Esophagus mucosa (tissue), 1 donor: ENCODE measurements around the gene DMAC2. TPM values are rescaled to one million over a fixed set of nuclear protein-coding genes. Genes with fewer than 3 reads are reported as not detected.
A peak's percentile ranks its signal among the peaks of the same experiment; 100 is the strongest.
"Not testable (repeated sequence)": the region's sequence is repeated elsewhere in the genome, so short reads cannot be mapped to it uniquely, and the experiment has no call there.

Source experiments
- ATAC-seq: fragments of 200-7000 bp; cut with Tn5 transposase; one replicate; pipeline ENCODE4 v1.9.1; 2020
- total RNA-seq: library from RNA; stranded (reverse); gene quantifications from one replicate; pipeline ENCODE4 v1.2.4, GENCODE V29; 2023
- donor health status: DM: yes; HTN: yes; CAD: no.

The DMAC2 gene
- total RNA-seq, 1 donor from 2014 or later = 34.6 TPM

DNA sequence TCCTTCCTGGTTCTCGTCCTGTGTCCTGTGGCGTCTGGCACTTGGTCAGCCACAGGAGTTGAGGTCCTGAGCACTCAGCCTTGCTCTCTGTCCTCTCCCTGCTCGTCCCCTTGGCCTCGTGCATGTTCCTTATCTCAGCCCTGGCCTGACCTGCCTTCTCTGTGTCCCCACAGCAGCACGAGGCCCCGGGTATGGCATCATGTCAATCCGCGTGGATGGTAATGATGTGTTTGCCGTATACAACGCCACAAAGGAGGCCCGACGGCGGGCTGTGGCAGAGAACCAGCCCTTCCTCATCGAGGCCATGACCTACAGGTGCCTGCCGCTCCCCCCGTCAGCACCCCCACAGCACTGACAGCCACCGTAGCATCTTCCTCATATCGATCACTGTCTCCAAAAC is 17.3 kb downstream of the DMAC2 start:
- no peak for ATAC-seq

GRCh38 chr19:41421973-41422372 is 17.7 kb downstream of the DMAC2 start:
- no peak for ATAC-seq

GRCh38 chr19:41421314-41421713 is 18.4 kb downstream of the DMAC2 start:
- peak; percentile 7 for ATAC-seq

DNA sequence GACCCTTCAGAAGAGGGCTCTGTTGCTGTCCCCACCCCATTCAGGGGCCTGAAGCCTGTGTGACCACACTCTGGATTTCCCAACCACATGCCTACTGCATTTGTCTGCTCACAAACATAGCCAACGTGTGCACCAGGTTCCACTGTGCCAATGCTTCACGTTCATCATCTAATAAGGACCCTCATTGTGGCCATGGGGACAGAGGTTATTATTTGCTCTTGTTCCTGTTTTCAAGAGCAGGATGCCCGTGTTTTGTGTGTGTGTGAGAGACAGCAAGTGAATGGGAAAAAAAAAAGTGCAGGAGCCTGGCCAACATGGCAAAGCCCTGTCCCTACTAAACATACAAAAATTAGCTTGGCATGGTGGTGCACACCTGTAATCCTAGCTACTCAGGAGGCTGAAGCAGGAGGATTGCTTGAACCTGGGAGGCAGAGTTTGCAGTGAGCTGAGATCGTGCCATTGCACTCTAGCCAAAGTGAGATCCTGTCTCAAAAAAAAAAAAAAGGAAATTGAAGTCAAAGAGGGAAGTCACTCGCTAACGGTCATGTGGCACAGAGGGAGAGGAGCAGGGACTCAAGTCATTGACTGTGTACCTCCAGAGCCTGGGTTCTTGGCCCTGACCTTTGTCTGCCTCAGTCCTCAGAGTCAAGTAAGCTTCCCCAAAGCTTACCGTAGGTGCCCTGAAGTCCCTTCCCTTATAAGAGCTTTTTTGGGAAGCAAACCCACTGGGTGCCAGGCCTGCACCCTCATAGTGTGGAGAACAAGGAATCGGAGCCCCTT is 19.4 kb downstream of the DMAC2 start:
- ATAC-seq = no peak

- peak; percentile 91 for ATAC-seq
Measured at GRCh38 chr19:41416194-41416674, 23.5 kb downstream of the DMAC2 start.

- peak; percentile 44 for ATAC-seq
Measured at GRCh38 chr19:41415154-41415571, 24.5 kb downstream of the DMAC2 start.

DNA sequence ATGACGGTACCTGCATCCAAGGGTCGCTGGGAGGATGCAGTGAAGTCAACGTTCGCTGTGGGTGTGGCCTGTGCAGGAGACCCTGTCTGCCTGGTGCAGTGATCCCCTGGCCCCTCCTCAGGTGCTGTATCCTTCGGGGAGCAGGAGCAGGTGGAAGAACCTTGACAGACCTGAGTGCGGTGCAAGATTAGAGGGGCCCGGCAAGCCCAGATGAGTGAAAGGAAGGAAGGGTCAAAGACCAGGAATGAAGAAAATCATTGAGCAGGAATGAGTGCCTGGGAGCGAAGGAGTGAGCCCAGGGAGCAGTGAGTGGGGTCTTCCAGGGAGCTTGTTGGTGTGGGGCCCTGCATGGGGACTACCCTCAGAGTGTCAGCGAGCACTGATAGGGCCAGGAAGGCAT is 25.3 kb downstream of the DMAC2 start:
- ATAC-seq = no peak

DNA sequence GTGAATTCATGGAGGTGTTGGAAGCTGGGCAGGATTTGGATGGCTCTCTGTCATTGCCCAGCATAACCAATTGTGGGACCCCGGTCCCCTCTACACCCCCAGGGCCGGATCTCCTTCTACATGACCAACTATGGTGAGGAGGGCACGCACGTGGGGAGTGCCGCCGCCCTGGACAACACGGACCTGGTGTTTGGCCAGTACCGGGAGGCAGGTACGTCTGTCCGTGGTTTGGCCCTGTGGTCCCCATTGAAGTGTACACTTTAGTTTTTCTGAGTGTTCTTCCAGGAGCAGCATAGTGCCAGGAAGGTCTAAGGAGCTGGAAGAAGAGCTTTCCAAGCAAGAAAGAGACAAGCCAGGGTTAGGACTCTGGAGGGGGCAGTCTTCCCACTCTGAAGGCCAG is 25.8 kb downstream of the DMAC2 start:
- no peak for ATAC-seq

DNA sequence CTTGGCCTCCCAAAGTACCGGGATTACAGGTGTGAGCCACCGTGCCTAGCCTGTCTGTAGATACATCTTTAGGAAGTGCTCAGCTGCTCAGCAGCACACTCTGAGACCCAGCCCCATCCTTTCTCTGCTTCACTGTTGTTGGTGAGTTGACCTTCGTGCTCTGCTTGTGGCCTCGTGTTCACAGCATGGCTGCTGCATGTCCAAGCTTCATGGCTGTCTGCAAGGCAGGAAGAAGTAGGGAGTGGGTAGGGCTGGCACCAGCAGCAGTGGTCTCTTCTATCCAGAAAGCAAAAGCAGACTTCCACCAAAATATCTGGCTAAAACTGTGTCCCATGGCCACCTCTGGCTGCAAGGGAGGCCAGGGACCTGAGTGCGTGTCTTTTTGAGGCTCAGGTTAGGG is 26.8 kb downstream of the DMAC2 start:
- ATAC-seq = no peak

- no peak for ATAC-seq
Measured at GRCh38 chr19:41411968-41412265, 27.8 kb downstream of the DMAC2 start.

GRCh38 chr19:41411100-41411967 is 28.4 kb downstream of the DMAC2 start:
- no peak for ATAC-seq

GRCh38 chr19:41410336-41411054 is 29.2 kb downstream of the DMAC2 start:
- ATAC-seq = no peak

DNA sequence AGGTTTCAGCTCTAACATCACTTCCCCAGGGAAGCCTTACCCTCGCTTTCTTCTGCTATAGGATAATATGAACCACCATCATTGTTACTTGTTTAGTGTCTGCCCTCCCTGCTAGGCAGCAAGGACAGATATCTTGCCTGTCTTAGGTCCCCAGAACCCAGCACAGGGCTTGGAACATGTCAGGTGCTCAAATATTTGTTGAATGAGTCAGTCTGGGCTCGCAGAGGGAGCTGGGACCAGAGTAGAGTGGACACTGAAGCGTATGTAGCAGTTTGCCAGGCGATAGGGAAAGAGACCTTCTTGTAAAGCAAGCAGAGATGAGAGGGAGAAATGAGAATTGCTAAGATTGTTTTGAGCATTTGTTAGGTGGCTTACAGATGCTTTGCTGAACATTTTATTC is 30.4 kb downstream of the DMAC2 start:
- no peak for ATAC-seq

- not testable (repeated sequence) for ATAC-seq
Measured at GRCh38 chr19:41408846-41409245, 30.9 kb downstream of the DMAC2 start.

- no peak for ATAC-seq
Measured at GRCh38 chr19:41408256-41408655, 31.5 kb downstream of the DMAC2 start.

GRCh38 chr19:41407271-41407670 is 32.4 kb downstream of the DMAC2 start:
- ATAC-seq = no peak

DNA sequence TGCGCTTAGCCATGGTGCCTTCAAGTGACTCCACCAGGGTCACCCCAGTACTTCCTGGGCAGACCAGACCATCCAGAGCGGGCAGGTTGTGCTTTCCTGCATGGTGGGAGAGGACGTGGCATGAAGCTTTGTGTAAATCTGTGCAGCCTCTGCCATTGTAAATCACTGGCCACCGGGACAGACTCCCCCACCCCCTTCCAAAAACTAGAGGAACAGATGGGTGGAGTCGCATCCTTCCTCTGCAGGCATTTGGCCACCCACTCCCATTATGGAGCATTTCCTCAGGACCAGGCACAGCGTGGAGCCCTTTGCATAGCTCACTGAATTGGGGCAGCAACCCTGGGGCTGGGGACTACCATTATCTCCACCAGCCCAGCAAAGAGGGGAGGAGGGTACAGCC is 33.9 kb downstream of the DMAC2 start:
- peak; percentile 24 for ATAC-seq

GRCh38 chr19:41403181-41403970 is 36.3 kb downstream of the DMAC2 start:
- ATAC-seq = no peak

DNA sequence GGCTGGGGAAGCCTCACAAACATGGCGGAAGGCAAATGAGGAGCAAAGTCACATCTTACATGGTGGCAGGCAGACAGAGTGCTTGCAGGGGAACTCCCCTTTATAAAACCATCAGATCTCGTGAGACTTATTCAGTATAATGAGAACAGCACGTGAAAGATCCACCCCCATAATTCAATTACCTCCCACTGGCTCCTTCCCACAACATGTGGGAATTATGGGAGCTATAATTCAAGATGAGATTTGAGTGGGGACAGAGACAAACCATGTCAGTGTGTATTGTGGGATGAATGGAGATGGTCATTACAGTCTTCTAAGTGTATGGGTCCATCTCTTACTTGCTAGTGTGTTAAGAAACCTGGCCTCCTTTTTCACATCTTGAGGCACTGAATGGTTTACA is 37.7 kb downstream of the DMAC2 start:
- ATAC-seq = no peak

- ATAC-seq = peak; percentile 2
Measured at GRCh38 chr19:41401483-41401882, 38.2 kb downstream of the DMAC2 start.

DNA sequence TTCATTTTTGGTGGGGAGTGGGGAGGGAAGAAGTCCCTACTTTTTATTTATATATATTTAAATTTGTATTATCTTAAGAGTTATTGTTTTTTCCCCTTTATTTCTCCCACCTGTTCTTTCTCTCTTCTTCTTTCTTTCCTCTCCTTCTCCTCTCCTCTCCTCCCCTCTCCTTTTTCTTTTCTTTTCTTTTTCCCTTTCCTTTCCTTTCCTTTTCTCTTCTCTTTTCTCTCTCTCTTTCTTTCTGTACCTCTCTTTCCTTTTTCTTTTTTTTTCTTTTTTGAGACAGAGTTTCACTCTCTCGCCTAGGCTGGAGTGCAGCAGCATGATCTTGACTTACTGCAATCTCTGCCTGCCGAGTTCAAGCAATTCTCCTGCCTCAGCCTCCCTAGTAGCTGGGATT is 40.2 kb downstream of the DMAC2 start:
- ATAC-seq = no peak

DNA sequence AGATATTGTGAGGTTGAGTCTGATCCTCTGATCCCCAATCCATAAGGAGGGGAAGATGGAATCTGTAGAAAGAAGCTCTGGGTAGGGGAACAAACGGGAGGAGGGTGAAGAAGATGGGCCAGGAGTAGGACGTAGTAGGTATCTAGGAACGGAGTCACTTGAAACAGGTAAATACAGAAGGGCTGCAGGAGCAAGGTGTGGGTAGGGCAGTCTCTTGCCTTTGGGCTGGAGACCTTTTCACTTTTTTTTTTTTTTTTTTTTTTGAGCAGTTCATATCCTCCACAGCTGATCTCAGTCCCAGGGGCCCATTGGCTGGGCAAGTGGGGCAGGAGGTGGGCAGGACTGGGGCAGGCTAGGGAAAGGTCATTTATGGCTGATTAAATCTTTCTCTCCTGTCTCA is 40.6 kb downstream of the DMAC2 start:
- peak; percentile 1 for ATAC-seq
